GM21528 (cell line): Measurements from ENCODE around the gene HCFC1R1.

ENCODE experiments used
- ATAC-seq: cut with Tn5 transposase; IDR thresholded peaks from one replicate; pipeline ENCODE4 v1.9.1; 2021; ENCODE audit warnings: mild to moderate bottlenecking, moderate library complexity; ENCODE audit not compliant: unreplicated experiment, low FRiP score

Gene HCFC1R1

GRCh38 chr16:3004319-3004718 lies 19.4 kb downstream of the HCFC1R1 start:
- ATAC-seq, result peak; percentile 18

GRCh38 chr16:3003582-3004270 lies 20.0 kb downstream of the HCFC1R1 start:
- ATAC-seq, result peak; percentile 86

- ATAC-seq, result no peak
Observed at GRCh38 chr16:3001316-3001715, 22.4 kb downstream of the HCFC1R1 start.

GRCh38 chr16:3000540-3000939 lies 23.2 kb downstream of the HCFC1R1 start:
- ATAC-seq, result no peak

- no peak for ATAC-seq
Observed at GRCh38 chr16:2999929-3000328, 23.8 kb downstream of the HCFC1R1 start.

- no peak for ATAC-seq
Observed at GRCh38 chr16:2996298-2996697, 27.4 kb downstream of the HCFC1R1 start.

- no peak for ATAC-seq
Observed at GRCh38 chr16:2992383-2993081, 31.2 kb downstream of the HCFC1R1 start.

- no peak for ATAC-seq
Observed at GRCh38 chr16:2991566-2992261, 32.0 kb downstream of the HCFC1R1 start.

GRCh38 chr16:2990891-2991290 lies 32.9 kb downstream of the HCFC1R1 start:
- no peak for ATAC-seq

GRCh38 chr16:2988590-2989099 lies 35.1 kb downstream of the HCFC1R1 start:
- no peak for ATAC-seq

- no peak for ATAC-seq
Observed at GRCh38 chr16:2987833-2988232, 35.9 kb downstream of the HCFC1R1 start.

GRCh38 chr16:2987286-2987685 lies 36.5 kb downstream of the HCFC1R1 start:
- ATAC-seq, result no peak

- no peak for ATAC-seq
Observed at GRCh38 chr16:2986623-2987188, 37.0 kb downstream of the HCFC1R1 start.

- ATAC-seq, result no peak
Observed at GRCh38 chr16:2985893-2986355, 37.8 kb downstream of the HCFC1R1 start.

- ATAC-seq, result no peak
Observed at GRCh38 chr16:2985462-2985861, 38.3 kb downstream of the HCFC1R1 start.

GRCh38 chr16:2983706-2984136 lies 40.0 kb downstream of the HCFC1R1 start:
- ATAC-seq, result no peak

- ATAC-seq, result no peak
Observed at GRCh38 chr16:2982402-2982801, 41.3 kb downstream of the HCFC1R1 start.

- no peak for ATAC-seq
Observed at GRCh38 chr16:2981899-2982250, 41.9 kb downstream of the HCFC1R1 start.

- no peak for ATAC-seq
Observed at GRCh38 chr16:2981177-2981898, 42.4 kb downstream of the HCFC1R1 start.
